AG08396 (cell line): ENCODE results near the gene HTRA2.
"Not testable (repeated sequence)": the region's sequence is repeated elsewhere in the genome, so short reads cannot be mapped to it uniquely, and the experiment has no call there.

ENCODE experiments used
- DNase-seq: peaks from one replicate; pipeline ENCODE4 v3.0.0; 2012; ENCODE audit warnings: low spot score, mixed read lengths

HTRA2 gene

DNA sequence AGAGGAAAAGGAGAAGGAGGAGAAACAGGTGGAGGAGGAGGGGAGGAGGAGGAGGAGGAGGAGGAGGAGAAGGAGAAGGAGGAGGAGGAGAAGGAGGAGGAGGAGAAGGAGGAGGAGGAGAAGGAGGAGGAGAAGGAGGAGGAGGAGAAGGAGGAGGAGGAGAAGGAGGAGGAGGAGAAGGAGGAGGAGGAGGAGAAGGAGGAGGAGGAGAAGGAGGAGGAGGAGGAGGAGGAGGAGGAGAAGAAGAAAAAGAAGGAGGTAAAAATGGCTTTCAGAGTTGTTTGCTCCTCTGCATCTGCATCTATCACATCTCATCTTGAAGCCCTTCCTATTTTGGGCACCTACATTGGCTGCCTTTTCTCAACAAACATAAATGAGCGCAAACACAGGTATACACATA is 31.3 kb downstream of the HTRA2 start:
- not testable (repeated sequence) for DNase-seq

- DNase-seq, result no peak
Observed at GRCh38 chr2:74562126-74562775, 32.5 kb downstream of the HTRA2 start.

GRCh38 chr2:74564222-74564621 is 34.5 kb downstream of the HTRA2 start:
- DNase-seq, result no peak

DNA sequence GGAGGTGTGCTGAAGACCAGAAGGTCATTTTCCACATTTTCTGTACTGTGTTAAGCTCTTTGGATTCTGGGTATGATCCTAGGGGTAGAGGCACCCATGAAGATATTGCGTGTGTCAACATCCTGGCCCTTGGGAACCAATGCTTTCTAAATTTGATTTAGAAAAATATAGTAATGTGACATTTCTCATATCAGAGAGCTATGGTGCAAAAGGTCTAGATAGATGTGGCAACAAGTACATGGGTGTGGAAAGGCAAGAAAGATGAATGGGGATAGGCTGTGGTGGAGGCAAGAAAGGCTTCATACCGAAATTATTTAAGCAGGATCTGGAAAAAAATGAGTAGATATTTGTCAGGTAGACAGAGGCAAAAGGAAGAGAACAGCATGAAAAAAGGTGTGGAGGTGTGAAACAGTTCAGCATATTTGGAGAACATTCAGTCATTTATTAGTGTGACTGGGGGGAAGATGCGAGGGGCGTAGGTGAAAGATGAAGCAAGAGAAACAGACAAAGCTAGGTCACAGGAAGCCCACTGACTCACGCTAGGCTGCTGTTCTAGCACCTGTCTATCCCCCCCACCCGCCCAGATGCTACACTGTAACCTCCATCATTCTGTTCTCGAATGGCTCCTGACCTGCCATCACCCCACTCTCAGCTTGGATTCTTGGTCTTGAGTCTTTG is 36.5 kb downstream of the HTRA2 start:
- no peak for DNase-seq

GRCh38 chr2:74566754-74567085 is 37.0 kb downstream of the HTRA2 start:
- DNase-seq, result peak; percentile 45

- no peak for DNase-seq
Observed at GRCh38 chr2:74567881-74568280, 38.1 kb downstream of the HTRA2 start.

DNA sequence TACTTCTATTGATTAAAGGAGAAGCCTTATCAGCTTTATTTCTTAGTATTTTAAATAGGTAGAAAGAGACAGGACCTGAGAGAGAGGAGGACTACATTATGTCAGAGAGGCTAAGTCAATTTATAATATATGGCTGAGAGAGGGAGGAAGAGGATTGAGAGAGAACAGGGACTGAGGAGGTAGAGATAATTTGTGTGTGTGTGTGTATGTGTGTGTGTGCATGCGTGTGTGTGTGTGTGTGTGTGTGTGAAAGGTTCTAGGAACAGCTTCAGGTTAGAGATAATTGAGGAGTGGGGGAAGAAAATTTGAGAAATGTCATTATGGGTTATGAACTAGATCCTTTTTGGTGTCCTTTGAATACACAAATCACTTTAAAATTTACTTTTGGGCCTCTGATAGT is 40.0 kb downstream of the HTRA2 start:
- no peak for DNase-seq

DNA sequence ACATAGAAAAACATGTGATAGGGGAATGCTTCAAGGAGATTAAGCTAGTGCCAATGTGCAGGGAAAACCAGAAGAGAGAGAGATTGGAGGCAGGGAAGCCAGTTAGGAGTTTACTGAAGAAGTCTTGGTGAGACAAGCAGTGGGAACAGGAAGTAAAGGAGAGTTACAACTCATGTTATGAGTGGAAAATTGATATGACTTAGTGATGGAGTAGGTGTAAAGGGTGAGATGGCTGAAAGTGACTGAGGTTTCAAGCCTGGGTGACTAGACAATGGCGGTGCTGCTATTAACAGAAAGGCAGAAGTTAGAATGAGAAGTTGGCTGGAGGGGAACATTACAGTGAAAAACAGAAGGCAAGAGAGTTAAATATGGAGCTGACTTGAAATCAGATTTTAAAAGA is 41.3 kb downstream of the HTRA2 start:
- DNase-seq, result no peak

GRCh38 chr2:74572178-74572925 is 42.6 kb downstream of the HTRA2 start:
- no peak for DNase-seq

- DNase-seq, result no peak
Observed at GRCh38 chr2:74573747-74574562, 44.2 kb downstream of the HTRA2 start.

DNA sequence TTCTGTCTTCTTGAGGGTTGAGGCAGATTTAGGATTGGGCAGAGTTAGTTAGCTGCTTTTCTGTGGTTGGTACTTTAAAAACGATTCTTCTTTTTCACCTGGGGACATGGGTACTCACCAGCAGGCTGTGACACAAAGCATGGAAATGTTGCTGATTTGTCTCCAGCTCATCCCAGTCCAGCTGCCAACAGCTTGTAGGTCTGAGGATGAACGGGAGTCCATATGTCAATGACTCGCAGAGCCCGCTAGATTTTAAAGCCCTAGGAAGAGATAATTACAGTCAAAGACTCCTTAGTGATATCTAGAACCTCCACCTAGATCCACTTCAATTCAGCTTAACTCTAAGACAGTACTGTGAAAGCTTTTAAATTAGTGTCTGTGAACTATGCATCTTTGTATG is 45.6 kb downstream of the HTRA2 start:
- DNase-seq, result no peak

- DNase-seq, result no peak
Observed at GRCh38 chr2:74576211-74576862, 46.6 kb downstream of the HTRA2 start.

DNA sequence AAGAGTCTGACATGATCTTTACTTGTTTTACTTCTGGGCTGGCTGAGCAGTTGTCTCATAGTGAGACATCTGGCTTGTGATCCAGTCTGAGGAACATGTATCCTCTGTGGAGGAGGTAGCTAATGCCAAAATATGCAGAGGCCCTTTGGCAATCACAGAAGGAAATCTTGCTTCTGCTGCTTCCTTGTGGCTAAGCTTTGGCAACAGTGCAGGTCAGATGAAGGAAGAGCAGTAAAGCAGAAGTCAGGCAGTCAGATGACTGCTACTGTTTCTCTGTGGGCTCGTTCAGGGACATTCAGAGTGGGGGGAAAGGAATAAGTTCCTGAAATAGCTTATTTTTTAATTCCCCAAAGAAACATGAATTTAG is 47.1 kb downstream of the HTRA2 start:
- DNase-seq, result peak; percentile 68

GRCh38 chr2:74577448-74577847 is 47.7 kb downstream of the HTRA2 start:
- no peak for DNase-seq

GRCh38 chr2:74578408-74578807 is 48.7 kb downstream of the HTRA2 start:
- no peak for DNase-seq

- DNase-seq, result no peak
Observed at GRCh38 chr2:74581463-74581862, 51.7 kb downstream of the HTRA2 start.

GRCh38 chr2:74582184-74582583 is 52.5 kb downstream of the HTRA2 start:
- no peak for DNase-seq
